NCI-H526 (cell line): Measurements from ENCODE around the gene ERVFRD-1.
"Not testable (repeated sequence)": the region's sequence is repeated elsewhere in the genome, so short reads cannot be mapped to it uniquely, and the experiment has no call there.

Experiments
- DNase-seq, 2 experiments: peaks; one replicate each; lab custom pipeline; 2025; lab: John Stamatoyannopoulos, UW

Gene ERVFRD-1

GRCh38 chr6:11091141-11091540 lies 20.4 kb downstream of the ERVFRD-1 start:
- not testable (repeated sequence) for DNase-seq

GRCh38 chr6:11089695-11090094 lies 21.8 kb downstream of the ERVFRD-1 start:
- no peak for DNase-seq

- DNase-seq = not testable (repeated sequence)
Observed at GRCh38 chr6:11087141-11087812, 24.2 kb downstream of the ERVFRD-1 start.

DNA sequence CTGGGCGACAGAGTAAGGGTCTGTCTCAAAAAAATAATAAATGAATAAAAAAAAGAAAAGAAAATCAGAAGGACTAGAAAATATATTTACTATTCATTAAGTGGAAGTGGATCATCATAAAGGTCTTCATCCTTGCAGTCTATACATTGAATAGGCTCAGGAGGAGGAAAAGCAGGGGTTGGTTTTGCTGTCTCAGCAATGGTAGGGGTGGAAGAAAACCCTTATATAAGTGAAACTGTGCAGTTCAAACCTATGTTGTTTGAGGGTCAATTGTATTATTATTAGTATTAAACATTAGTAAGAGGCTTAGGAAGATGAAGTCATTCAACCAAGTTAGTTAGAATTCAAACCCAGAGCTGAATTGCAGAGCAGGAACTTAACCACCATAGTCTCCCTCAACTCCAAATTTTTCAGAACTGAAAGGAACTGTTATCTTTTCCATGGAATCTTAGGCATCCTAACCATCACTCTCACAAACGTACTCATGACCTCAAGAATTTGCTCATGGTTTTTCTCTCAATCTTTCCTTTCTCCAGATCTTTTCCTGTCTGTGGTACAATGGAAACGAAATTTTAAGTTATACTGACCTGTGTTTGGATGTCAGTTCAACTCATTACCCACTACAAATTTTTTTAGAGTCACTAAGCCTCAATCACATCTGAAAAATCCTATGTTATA lies 25.6 kb downstream of the ERVFRD-1 start:
- no peak for DNase-seq

- no peak for DNase-seq
Observed at GRCh38 chr6:11083956-11084355, 27.6 kb downstream of the ERVFRD-1 start.

GRCh38 chr6:11083491-11083890 lies 28.0 kb downstream of the ERVFRD-1 start:
- DNase-seq = no peak

- no peak for DNase-seq
Observed at GRCh38 chr6:11080296-11080695, 31.2 kb downstream of the ERVFRD-1 start.

GRCh38 chr6:11078266-11078665 lies 33.3 kb downstream of the ERVFRD-1 start:
- no peak for DNase-seq

DNA sequence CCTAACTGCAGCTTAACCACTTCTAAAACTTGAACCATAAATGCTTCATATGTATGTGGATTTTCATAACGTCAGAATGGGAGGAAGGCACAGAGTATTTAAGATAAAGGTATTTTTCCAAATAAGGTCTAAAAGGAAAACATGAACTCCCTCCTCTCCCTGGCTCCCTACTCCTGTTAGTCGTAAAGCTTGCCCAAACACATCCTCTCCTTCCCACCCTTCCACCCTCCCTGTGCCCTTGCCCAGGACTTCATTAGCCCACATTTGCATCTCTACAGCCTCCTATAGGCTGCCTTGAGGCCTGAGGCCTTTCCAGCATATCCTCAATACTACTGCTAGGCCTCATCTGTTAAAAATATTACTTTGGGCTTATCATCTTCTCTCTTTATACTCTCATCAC lies 35.0 kb downstream of the ERVFRD-1 start:
- DNase-seq = peak; percentile 28 to 61

- no peak for DNase-seq
Observed at GRCh38 chr6:11072101-11072500, 39.4 kb downstream of the ERVFRD-1 start.

- DNase-seq = no peak
Observed at GRCh38 chr6:11069760-11070159, 41.8 kb downstream of the ERVFRD-1 start.

DNA sequence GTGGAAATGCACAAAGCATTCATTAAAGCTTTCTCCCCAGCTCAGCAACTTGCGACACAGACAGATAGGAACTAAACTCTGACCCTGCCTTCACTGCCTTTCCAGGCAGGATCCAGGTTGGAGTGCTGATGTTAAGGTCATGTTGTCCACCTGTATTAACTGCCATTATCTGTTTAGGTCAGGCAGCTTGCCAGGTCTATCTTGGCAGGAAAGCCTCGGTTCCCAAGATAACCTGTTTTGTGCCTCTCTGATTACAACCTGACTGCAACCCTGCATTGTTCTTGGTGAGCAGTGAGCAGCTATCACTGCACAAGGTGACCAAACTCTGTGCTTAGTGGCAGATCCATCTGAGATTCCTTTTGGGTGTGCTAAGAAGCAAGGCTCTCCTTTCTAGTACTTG lies 44.2 kb downstream of the ERVFRD-1 start:
- no peak for DNase-seq

DNA sequence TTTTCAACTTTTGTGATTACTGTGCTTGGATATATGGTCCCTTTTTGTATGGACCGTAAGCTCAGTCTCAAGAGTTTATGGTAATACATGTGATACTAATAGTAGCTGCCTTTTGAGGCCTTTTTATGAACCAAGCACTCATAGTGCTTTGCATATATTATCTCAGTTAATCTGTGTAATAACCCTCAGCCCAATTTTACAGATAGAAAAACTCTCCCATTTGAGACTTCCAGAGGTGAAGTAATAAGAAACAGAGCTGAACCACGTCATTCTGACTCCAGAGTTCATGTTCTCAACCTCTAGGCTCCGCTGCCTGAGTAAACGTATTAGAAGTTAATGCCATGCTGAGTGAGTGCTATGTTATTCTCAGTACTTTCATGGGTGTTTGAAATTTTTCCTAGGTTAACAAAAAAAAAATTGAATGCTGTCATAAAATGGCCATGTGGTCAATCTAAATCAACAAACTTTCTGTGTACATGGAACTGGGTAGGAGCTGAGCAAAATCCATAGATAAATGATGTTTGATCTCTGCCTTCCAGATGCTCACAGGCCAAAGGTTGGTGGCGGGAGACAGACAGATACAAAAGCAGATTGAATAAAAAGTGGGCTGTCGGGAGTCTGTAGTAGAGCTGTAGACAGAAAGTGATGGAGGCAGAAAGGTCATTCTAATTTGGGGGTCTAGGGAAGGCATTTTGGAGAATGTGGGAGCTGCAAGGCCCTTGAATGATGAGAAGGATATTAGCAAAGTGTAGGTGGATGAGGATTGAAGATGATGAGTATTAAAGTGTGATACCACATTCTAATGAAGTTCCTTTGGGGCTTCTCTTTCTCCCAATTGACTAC lies 44.8 kb downstream of the ERVFRD-1 start:
- no peak for DNase-seq

DNA sequence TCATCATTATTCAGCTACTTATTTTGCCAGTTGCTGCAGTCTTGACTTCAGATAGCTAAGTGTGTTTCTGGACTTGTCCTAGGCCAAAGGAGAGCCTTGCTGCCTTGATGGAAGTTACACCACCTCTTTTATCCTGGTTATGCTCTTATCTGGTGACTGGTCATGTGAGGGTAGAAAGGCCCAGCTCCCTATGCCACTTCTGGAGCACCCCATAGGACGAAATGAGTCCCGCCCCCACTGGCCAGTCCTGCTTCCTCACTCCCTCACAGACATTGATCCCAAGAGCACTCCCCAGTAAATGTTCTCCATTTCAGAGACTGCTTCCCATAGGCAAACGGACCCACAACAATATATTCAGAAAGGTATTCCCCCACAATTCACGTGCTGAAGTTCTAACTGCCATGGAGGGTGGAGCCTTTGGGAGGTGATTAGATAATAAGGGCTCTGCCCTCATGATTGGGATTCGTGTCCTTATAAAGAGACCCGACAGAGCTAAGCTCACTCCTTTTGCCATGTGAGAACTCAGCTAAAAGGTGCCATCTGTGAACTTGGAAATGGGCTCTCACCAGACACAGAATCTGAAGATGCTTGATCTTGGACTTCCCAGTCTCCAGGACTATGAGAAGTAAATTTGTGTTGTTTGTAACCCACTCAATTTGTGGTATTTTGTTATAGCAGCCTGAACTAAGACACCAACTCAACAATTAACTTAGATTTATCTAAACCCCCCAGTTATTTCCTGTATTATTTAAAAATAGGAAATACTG lies 45.9 kb downstream of the ERVFRD-1 start:
- no peak for DNase-seq

GRCh38 chr6:11064836-11065235 lies 46.7 kb downstream of the ERVFRD-1 start:
- no peak for DNase-seq

- DNase-seq = no peak
Observed at GRCh38 chr6:11062715-11063114, 48.8 kb downstream of the ERVFRD-1 start.

GRCh38 chr6:11062083-11062482 lies 49.4 kb downstream of the ERVFRD-1 start:
- DNase-seq = no peak

DNA sequence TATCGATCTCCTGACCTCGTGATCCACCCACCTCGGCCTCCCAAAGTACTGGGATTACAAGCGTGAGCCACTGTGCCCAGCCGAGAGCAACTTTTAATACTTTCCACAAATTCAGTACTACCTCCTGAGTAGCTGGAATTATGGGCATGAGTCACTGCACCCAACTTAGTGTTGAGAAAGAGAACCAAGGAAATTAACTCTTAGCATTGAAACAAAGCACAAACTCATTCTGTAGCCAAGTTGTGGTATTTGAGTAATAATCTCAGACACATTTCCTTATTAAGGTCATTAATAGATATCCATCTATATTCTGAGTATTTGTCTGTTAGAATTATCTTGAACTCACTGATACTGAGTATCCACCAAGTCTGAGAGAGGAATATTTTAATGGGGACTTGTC lies 53.1 kb downstream of the ERVFRD-1 start:
- no peak for DNase-seq

- DNase-seq = no peak
Observed at GRCh38 chr6:11056871-11057270, 54.7 kb downstream of the ERVFRD-1 start.

GRCh38 chr6:11055127-11055627 lies 56.3 kb downstream of the ERVFRD-1 start:
- no peak for DNase-seq

DNA sequence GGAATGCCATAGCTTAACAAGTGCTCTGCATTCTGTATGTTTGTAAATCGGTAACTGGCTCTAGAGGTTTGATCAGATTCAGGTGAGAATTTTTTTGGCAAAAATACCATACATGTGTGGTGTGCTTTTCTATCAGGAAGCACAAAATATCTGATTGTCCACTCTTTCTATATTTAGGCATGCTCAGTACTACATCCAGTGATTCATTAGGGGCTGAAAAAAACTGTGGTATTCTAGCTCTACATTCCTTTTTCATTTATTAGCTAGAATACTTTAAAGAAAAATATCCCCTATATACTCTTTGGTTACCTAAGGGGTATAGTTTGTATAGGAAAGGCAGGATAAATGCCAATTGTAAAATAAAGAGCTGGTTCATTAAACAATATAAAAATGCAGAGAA lies 56.8 kb downstream of the ERVFRD-1 start:
- no peak for DNase-seq

- DNase-seq = no peak
Observed at GRCh38 chr6:11053307-11053706, 58.2 kb downstream of the ERVFRD-1 start.
